ENCODE data around the gene FRMD3. TPM values are rescaled to one million over a fixed set of nuclear protein-coding genes. Genes with fewer than 3 reads are reported as not detected.

FRMD3 gene
- polyA plus RNA-seq, 1 donor from 2014 or later = 13.0 TPM

GRCh38 chr9:83271665-83272071, 266.5 kb downstream of the FRMD3 start:
- H2AFZ ChIP-seq (ENCODE audit: low read depth, low read length) = no peak overlapping the region
- H3K4me3 ChIP-seq (ENCODE audit: low read length) = no peak overlapping the region
- H4K20me1 ChIP-seq (ENCODE audit: insufficient read depth) = no peaks in the 10 kb centered on the region
- no peaks in the 10 kb centered on the region for H3K9me2 ChIP-seq (ENCODE audit: insufficient read depth, low read length)
- H3F3A ChIP-seq (ENCODE audit: insufficient read depth, low read length, poor library complexity, severe bottlenecking) = no peaks in the 10 kb centered on the region
- TF ChIP-seq EP300 (conservative IDR thresholded peaks at IDR 0.05; ENCODE audit: poor library complexity, severe bottlenecking) (no peak), CTCF (IDR thresholded peaks at IDR 0.05; ENCODE audit: poor library complexity, severe bottlenecking) (no peak), TAF1 (IDR thresholded peaks at IDR 0.05; ENCODE audit: low read depth) (no peak), REST (IDR thresholded peaks at IDR 0.05; ENCODE audit: borderline replicate concordance) (no peak), EZH2 (IDR thresholded peaks at IDR 0.05; ENCODE audit: borderline replicate concordance, insufficient read depth, low read length, poor library complexity, severe bottlenecking) (no peak), RAD21 (conservative IDR thresholded peaks at IDR 0.05) (no peak), SMC3 (conservative IDR thresholded peaks at IDR 0.05; ENCODE audit: poor library complexity) (no peak), POLR2AphosphoS5 (IDR thresholded peaks at IDR 0.05) (no peak), MXI1 (conservative IDR thresholded peaks at IDR 0.05; ENCODE audit: poor library complexity, severe bottlenecking) (no peak)
- no peak overlapping the region for H3K4me2 ChIP-seq (ENCODE audit: low read length)
- no peaks in the 10 kb centered on the region for H3K36me3 ChIP-seq (ENCODE audit: insufficient read depth, low read length)
- H3K9me3 ChIP-seq (ENCODE audit: low read length) = no peaks in the 10 kb centered on the region
- H3K27me3 ChIP-seq (ENCODE audit: insufficient read depth, low read depth, low read length) = no peaks in the 10 kb centered on the region
- H3K9ac ChIP-seq (ENCODE audit: low read length) = no peak overlapping the region
- H3K79me2 ChIP-seq (replicated peaks; ENCODE audit: insufficient read depth, low read length) = no peaks in the 10 kb centered on the region
- H3K27ac ChIP-seq (ENCODE audit: low read length) = no peak overlapping the region

- Histone ChIP-seq H2AFZ (ENCODE audit: low read depth, low read length) (no peak overlapping the region), H3K4me3 (ENCODE audit: low read length) (no peak overlapping the region), H3K27ac (ENCODE audit: low read length) (no peak overlapping the region), H3K9me3 (ENCODE audit: low read length) (no peaks in the 10 kb centered on the region), H3K4me2 (ENCODE audit: low read length) (no peak overlapping the region), H4K20me1 (ENCODE audit: insufficient read depth) (no peaks in the 10 kb centered on the region), H3K9me2 (ENCODE audit: insufficient read depth, low read length) (no peaks in the 10 kb centered on the region), H3F3A (ENCODE audit: insufficient read depth, low read length, poor library complexity, severe bottlenecking) (no peaks in the 10 kb centered on the region), H3K27me3 (ENCODE audit: insufficient read depth, low read depth, low read length) (no peaks in the 10 kb centered on the region), H3K36me3 (ENCODE audit: insufficient read depth, low read length) (no peaks in the 10 kb centered on the region), H3K79me2 (replicated peaks; ENCODE audit: insufficient read depth, low read length) (no peaks in the 10 kb centered on the region), H3K9ac (ENCODE audit: low read length) (no peak overlapping the region)
- TF ChIP-seq EZH2 (IDR thresholded peaks at IDR 0.05; ENCODE audit: borderline replicate concordance, insufficient read depth, low read length, poor library complexity, severe bottlenecking) (no peak), MXI1 (conservative IDR thresholded peaks at IDR 0.05; ENCODE audit: poor library complexity, severe bottlenecking) (no peak), TAF1 (IDR thresholded peaks at IDR 0.05; ENCODE audit: low read depth) (no peak), SMC3 (conservative IDR thresholded peaks at IDR 0.05; ENCODE audit: poor library complexity) (no peak), RAD21 (conservative IDR thresholded peaks at IDR 0.05) (no peak)
These were observed 268.1 kb downstream of the FRMD3 start for GRCh38 chr9:83270116-83270515.

All from neural cell (in vitro differentiated cells).